Testis (tissue), 2 donors: ENCODE measurements around the gene PMF1.

Experiments used
- CTCF ChIP-seq, 3 experiments: fragments of 450-650 bp in 2 of 3; fragments of 200-600 bp in 1 of 3; sonication (generic) in 1 of 3; IDR thresholded peaks; one replicate each; pipeline ENCODE4 v1.5.1; 2016 to 2019; ENCODE audit warnings: antibody characterized with exemption in 3 of 3, mild to moderate bottlenecking in 2 of 3, moderate library complexity in 1 of 3
- POLR2A ChIP-seq: fragments of 450-650 bp; IDR thresholded peaks from one replicate; pipeline ENCODE4 v1.6.1; 2017; ENCODE audit warnings: antibody characterized with exemption, mild to moderate bottlenecking, moderate library complexity

GRCh38 chr1:156226116-156226538, 13.3 kb downstream of the PMF1 start:
- TF ChIP-seq CTCF (IDR thresholded peaks at IDR 0.05) (no peak), POLR2A (no peak)
